ENCODE measurements around the gene SMARCA5. TPM values are rescaled to one million over a fixed set of nuclear protein-coding genes. Genes with fewer than 3 reads are reported as not detected.

SMARCA5 gene
- total and polyA plus RNA-seq, 10 of the 15 experiments (the other 5 are each of a cell fraction or from before 2014, with no cell fraction given), result 21.7 to 69.6 (median 37.4) TPM

DNA sequence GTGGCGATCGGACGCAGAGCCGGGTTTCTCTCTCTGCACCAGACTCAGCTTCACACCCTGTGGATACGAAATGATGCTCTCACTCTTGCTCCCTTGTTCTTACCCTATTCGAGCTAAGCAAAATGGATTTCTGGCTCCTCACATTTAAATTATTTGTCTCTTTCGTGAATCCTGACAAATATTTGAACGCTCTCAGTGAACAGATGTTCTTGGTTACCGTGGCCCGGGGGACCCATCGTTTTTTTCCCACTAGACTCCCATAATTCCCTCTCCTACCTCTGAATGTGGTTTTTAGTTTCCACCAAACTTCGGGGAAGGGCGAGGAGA is 630 bp downstream of the SMARCA5 start:
- Histone ChIP-seq H3K4me2 (ENCODE audit: control insufficient read depth, insufficient read depth) (peak overlapping the region; percentile 19; the same call in 1 of the 2 replicates), H3K27me3 (replicated peaks in 1 of 2; ENCODE audit: control insufficient read depth in 2 of 2, insufficient read depth in 2 of 2, low read length in 1 of 2) (no peaks in the 10 kb centered on the region; a peak in 1 of 4 replicates), H3K9ac (ENCODE audit: control insufficient read depth, insufficient read depth, low read length) (peak overlapping the region; percentile 78), H3K36me3 (ENCODE audit: control insufficient read depth in 2 of 2, insufficient read depth in 2 of 2, low read length in 1 of 2) (peaks cover 0 to 6% of the 10 kb centered on the region in 2 experiments; a peak in 2 of 4 replicates), H2AFZ (ENCODE audit: control insufficient read depth, low read depth, low read length) (peak overlapping the region; percentile 77), H4K20me1 (ENCODE audit: control insufficient read depth, insufficient read depth) (no peaks in the 10 kb centered on the region), H3K4me1 (ENCODE audit: control insufficient read depth, insufficient read depth, low read length) (no peaks in the 10 kb centered on the region), H3K9me3 (replicated peaks; ENCODE audit: control insufficient read depth, insufficient read depth, low read length) (no peaks in the 10 kb centered on the region), H3K4me3 (peak overlapping the region; percentile 94), H3K27ac (ENCODE audit: control insufficient read depth, insufficient read depth) (peak overlapping the region; percentile 88), H3K79me2 (ENCODE audit: control insufficient read depth, insufficient read depth, low read length) (peaks cover 54% of the 10 kb centered on the region)
- CTCF ChIA-PET, result interaction anchor here (0.7 to 1.7 kb wide), 5 partner anchors 9 to 137 kb away, joined by 3 to 4 read pairs (median 4); no protein-coding TSS in a partner anchor
- SMC1A ChIA-PET (ENCODE audit: uncharacterized antibody, unreplicated experiment), result interaction anchor here (0.8 to 1.6 kb wide), 7 partner anchors 17 to 323 kb away, joined by 3 read pairs; no protein-coding TSS in a partner anchor
- RAD21 ChIA-PET (ENCODE audit: unreplicated experiment), result interaction anchor here (0.9 to 2.2 kb wide), 2 partner anchors 95 to 139 kb away, joined by 3 to 9 read pairs; no protein-coding TSS in a partner anchor
- TF ChIP-seq HDAC2 (IDR thresholded peaks at IDR 0.05) (no peak), ASH2L (IDR thresholded peaks at IDR 0.05; ENCODE audit: borderline replicate concordance, low read depth) (no peak), IRF5 (IDR thresholded peaks at IDR 0.05; ENCODE audit: borderline replicate concordance) (no peak), HCFC1 (IDR thresholded peaks at IDR 0.05; ENCODE audit: low read length) (no peak), EGR1 (IDR thresholded peaks at IDR 0.05; ENCODE audit: borderline replicate concordance in 1 of 2, low read depth in 2 of 2, low read length in 2 of 2) (no peak), FOXM1 (IDR thresholded peaks at IDR 0.05; ENCODE audit: low read depth, low read length) (no peak)
- TF ChIP-seq, protein P1, sequence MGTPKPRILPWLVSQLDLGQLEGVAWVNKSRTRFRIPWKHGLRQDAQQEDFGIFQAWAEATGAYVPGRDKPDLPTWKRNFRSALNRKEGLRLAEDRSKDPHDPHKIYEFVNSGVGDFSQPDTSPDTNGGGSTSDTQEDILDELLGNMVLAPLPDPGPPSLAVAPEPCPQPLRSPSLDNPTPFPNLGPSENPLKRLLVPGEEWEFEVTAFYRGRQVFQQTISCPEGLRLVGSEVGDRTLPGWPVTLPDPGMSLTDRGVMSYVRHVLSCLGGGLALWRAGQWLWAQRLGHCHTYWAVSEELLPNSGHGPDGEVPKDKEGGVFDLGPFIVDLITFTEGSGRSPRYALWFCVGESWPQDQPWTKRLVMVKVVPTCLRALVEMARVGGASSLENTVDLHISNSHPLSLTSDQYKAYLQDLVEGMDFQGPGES (IDR thresholded peaks at IDR 0.05), result no peak
- ATAC-seq (no peak), FAIRE-seq (no peak), DNase-seq (ENCODE audit: low read depth, low spot score) (no peak)
- in situ Hi-C loops (cut with MboI), result no loop called here
- intact Hi-C loops (cut with micrococcal nuclease; ENCODE audit: unreplicated experiment), result no loop called here
- no TSS peak for BruUV-seq (replicated peaks)
- WGBS (ENCODE audit: insufficient coverage, insufficient replicate concordance, low lambda C conversion rate, missing lambda C conversion rate), result 1% methylated on average over 13 of the region's 13 CpGs
- POLR2A ChIA-PET, result interaction anchor here (0.6 to 1.5 kb wide), 7 partner anchors 11 to 173 kb away, joined by 3 to 5 read pairs (median 4); no protein-coding TSS in a partner anchor
